Sigmoid colon (tissue), 4 donors: ENCODE data around the gene MGMT.

Source experiments
- EP300 ChIP-seq, 4 donors: sonication (generic); formaldehyde crosslinking; IDR thresholded peaks; one replicate each; pipeline ENCODE4 v1.6.1; 2017; ENCODE audit warnings: antibody characterized with exemption in 4 of 4
- POLR2A ChIP-seq, 2 donors: fragments of 450-650 bp; IDR thresholded peaks; one replicate each; pipeline ENCODE4 v1.6.1; 2016; ENCODE audit warnings: antibody characterized with exemption in 2 of 2, mild to moderate bottlenecking in 2 of 2, moderate library complexity in 2 of 2
- POLR2AphosphoS5 ChIP-seq, 4 donors: sonication (generic); formaldehyde crosslinking; IDR thresholded peaks; one replicate each; pipeline ENCODE4 v1.6.1; 2017; ENCODE audit warnings: antibody characterized with exemption in 4 of 4
- TF ChIP-seq, protein P1 (sequence below), 4 experiments: fragments of 450-650 bp in 3 of 4; fragments of 200-600 bp in 1 of 4; IDR thresholded peaks; one replicate each; pipeline ENCODE4 v1.5.1; 2016 to 2019; ENCODE audit warnings: antibody characterized with exemption in 4 of 4, mild to moderate bottlenecking in 3 of 4, moderate library complexity in 2 of 4

GRCh38 chr10:129564923-129565322 is 97.9 kb downstream of the MGMT start:
- TF ChIP-seq POLR2A (IDR thresholded peaks at IDR 0.05) (no peak), POLR2AphosphoS5 (IDR thresholded peaks at IDR 0.05) (no peak), EP300 (IDR thresholded peaks at IDR 0.05) (no peak)
- TF ChIP-seq, protein P1, sequence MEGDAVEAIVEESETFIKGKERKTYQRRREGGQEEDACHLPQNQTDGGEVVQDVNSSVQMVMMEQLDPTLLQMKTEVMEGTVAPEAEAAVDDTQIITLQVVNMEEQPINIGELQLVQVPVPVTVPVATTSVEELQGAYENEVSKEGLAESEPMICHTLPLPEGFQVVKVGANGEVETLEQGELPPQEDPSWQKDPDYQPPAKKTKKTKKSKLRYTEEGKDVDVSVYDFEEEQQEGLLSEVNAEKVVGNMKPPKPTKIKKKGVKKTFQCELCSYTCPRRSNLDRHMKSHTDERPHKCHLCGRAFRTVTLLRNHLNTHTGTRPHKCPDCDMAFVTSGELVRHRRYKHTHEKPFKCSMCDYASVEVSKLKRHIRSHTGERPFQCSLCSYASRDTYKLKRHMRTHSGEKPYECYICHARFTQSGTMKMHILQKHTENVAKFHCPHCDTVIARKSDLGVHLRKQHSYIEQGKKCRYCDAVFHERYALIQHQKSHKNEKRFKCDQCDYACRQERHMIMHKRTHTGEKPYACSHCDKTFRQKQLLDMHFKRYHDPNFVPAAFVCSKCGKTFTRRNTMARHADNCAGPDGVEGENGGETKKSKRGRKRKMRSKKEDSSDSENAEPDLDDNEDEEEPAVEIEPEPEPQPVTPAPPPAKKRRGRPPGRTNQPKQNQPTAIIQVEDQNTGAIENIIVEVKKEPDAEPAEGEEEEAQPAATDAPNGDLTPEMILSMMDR (IDR thresholded peaks at IDR 0.05), result no peak
